GM19438 (cell line): ENCODE results near the gene VWA8.
"Not testable (repeated sequence)": the region's sequence is repeated elsewhere in the genome, so short reads cannot be mapped to it uniquely, and the experiment has no call there.

Experiments used
- ATAC-seq: cut with Tn5 transposase; IDR thresholded peaks from one replicate; pipeline ENCODE4 v1.9.1; 2021; ENCODE audit warnings: low read depth; ENCODE audit not compliant: unreplicated experiment

Gene VWA8

DNA sequence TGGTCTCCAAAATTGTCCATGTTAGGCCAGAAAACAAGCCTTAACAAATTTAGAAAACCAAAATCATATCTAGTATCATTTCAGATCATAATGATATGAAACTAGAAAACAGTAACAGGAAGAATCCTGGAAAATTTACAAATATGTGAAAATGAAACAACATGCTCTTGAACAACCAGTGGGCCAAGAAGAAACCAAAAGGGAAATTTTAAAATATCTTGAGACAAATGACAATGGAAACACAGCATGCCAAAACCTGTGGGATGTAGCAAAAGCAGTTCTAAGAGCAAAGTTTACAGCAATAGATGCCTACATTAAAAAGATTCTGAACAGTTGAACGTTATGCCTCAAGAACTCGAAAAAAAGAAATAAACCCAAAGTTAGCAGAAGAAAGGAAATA, 32.6 kb downstream of the VWA8 start:
- no peak for ATAC-seq

GRCh38 chr13:41925014-41925413, 35.9 kb downstream of the VWA8 start:
- no peak for ATAC-seq

DNA sequence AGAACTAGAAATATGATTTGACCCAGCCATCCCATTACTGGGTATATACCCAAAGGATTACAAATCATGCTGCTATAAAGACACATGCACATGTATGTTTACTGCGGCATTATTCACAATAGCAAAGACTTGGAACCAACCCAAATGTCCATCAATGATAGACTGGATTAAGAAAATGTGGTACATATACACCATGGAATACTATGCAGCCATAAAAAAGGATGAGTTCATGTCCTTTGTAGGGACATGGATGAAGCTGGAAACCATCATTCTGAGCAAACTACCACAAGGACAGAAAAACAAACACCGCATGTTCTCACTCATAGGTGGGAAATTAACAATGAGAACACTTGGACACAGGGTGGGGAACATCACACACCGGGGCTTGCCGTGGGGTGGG, 38.0 kb downstream of the VWA8 start:
- ATAC-seq, result not testable (repeated sequence)

GRCh38 chr13:41919741-41920487, 41.0 kb downstream of the VWA8 start:
- no peak for ATAC-seq

- ATAC-seq, result no peak
Measured at GRCh38 chr13:41919031-41919740, 41.7 kb downstream of the VWA8 start.

DNA sequence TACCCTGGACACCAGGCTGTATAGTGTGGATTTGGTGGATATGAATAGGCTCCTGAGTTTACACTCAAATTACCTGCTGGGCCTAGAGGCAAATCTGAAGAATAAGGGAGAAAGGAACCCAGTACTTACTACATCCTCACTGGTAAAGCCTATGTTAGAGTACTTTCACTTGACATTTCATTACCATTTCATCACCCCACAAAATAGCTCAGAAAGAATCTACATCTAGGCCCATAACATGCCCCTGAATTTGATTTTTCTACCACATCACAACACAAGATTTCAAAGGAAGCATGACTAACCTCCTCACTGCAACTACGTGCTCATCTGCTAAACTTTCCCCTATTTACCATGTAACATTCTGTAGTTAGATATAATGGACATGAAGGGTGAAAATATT, 43.3 kb downstream of the VWA8 start:
- ATAC-seq, result no peak

- peak; percentile 96 for ATAC-seq
Measured at GRCh38 chr13:41916173-41916954, 44.5 kb downstream of the VWA8 start.

GRCh38 chr13:41915081-41915480, 45.8 kb downstream of the VWA8 start:
- ATAC-seq, result no peak

DNA sequence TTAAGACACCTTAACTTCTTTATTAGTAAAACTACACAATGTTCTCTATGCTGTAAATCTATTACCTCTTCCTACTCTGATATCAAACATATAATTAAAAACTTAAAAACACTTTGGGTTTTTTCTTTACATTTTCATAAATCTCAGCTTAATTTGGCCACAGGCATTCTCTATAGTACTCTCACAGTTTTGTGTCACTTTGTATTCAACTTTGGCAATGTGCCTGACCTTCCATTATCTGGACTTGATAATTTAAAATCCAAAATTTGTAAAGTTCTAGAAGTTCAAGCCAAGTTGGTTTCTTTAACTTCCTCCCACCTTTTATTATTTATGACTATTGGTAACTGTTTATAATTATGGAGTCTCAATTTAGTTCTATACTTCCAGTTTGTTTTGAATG, 46.4 kb downstream of the VWA8 start:
- no peak for ATAC-seq

DNA sequence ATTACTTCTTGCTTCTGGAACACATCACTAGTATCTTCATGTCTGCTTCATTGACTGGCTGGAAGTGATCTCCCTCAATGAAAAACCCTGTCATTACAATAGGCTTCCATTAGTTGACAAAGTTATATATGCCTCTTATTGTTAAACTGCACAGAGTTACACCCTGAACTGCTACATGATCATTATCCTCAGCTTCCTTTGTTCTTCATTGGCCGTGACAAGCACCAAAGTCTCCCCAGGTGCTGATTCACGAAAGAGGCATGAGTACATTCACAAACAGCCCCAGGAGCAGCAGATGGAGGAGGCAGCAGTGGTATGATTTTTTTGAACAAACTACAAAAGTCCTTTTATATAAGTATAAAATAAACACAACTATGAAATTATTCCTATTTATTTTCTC, 51.4 kb downstream of the VWA8 start:
- ATAC-seq, result no peak

DNA sequence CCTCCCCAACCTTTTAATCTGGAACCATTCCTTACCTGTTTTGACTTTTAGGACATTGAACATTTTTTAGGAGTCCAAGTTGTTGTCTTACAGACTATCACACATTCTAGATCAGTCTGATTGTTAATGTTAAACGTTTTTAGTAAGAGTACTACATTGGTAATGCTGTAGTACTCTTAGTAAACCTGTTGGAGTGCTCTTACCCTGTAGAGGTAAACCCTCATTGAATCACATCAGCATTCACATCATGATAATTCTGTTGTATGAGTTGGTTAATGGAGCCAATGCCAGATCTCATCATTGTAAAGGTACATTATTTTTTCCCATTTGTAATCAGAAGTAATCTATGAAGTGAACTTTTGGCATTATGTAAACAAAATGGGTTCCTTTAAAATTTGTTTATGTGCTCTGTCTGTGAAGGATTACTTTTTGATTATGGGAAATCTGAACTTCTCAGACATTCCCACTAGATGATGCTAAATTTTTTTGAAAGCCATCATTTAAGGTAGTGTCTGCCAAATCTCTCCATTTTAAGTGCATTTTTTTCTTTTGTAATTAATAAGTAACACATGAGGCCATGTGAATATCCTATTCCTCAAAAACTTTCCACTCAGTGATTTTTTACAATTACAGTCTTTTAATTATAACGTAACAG, 55.2 kb downstream of the VWA8 start:
- ATAC-seq, result no peak

- no peak for ATAC-seq
Measured at GRCh38 chr13:41900918-41901317, 60.0 kb downstream of the VWA8 start.

GRCh38 chr13:41898411-41898810, 62.5 kb downstream of the VWA8 start:
- ATAC-seq, result not testable (repeated sequence)

GRCh38 chr13:41897126-41897525, 63.8 kb downstream of the VWA8 start:
- ATAC-seq, result no peak

DNA sequence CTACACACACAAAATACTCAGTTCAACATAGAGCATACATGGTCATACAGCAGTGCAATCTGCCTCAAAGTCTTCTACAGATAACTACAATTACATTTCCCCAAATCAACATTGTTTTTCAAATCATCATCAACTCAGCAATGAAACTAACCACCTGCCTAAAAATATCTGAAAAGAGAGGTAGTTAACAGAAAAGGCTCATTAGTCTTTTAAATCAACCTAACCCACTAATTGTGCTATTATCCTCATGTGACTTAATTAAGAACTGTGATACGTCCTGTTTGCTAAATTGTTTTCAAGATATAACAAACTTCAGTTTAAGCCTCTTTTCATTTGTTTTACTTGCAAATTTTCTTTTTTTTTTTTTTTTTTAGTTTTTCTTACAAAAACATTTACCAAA, 65.4 kb downstream of the VWA8 start:
- ATAC-seq, result no peak

GRCh38 chr13:41891119-41891518, 69.8 kb downstream of the VWA8 start:
- no peak for ATAC-seq

DNA sequence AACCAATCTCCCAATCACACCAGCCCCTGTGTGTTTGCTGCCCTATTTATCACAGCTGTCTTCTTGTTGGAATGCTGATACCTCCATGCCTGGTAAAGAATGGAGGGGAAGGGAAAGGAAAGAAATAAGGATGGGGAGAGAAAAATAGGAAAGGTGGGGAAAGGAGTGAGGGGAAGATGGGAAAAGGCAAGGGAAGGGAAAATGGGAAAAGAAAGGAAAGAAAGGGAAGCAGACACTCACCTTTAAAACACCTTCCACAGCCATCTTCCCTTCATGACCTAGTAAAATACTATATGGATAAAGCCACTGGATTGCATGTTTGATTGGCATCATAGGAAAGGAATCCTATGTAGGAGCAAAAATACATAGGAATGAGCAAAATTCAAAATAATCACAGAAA, 77.8 kb downstream of the VWA8 start:
- no peak for ATAC-seq

DNA sequence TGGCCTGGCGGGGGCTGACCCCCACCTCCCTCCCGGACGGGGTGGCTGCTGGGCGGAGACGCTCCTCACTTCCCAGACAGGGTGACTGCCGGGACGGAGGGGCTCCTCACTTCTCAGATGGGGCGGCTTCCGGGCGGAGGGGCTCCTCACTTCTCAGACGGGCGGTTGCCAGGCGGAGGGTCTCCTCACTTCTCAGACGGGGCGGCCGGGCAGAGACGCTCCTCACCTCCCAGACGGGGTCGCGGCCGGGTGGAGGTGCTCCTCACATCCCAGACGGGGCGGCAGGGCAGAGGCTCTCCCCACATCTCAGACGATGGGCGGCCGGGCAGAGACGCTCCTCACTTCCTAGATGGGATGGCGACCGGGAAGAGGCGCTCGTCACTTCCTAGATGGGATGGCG, 79.0 kb downstream of the VWA8 start:
- ATAC-seq, result not testable (repeated sequence)

- ATAC-seq, result no peak
Measured at GRCh38 chr13:41880966-41881365, 79.9 kb downstream of the VWA8 start.

DNA sequence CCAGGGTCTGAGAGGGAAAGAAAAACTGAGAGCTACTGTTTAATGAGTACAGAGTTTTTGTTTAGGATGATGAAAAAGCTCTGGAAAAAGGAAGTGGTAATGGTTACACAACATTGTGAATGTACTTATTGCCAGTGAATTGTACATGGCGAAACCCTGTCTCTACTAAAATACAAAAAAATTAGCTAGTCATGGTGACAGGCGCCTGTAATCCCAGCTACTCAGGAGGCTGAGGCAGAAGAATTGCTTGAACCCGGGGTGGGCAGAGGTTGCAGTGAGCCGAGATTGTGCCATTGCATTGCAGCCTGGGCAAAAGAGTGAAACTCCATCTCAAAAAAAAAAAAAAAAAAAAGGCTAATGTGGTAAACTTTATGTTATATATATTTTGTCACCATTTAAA, 96.3 kb downstream of the VWA8 start:
- ATAC-seq, result no peak

DNA sequence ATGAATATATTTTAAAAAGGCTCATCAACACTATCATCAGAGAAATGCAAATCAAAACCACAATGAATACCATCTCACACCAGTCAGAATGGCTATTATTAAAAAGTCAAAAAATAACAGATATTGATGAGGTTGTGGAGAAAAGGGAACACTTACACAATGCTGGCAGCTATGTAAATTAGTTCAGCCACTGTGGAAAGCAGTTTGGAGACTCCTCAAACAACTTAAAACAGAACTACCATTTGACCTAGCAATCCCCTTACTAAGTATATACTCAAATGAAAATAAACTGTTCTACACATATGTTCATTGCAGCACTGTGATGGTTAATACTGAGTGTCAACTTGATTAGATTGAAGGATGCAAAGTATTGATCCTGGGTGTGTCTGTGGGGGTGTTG, 98.2 kb downstream of the VWA8 start:
- not testable (repeated sequence) for ATAC-seq
